ENCODE data around the gene OR52B6. TPM values are rescaled to one million over a fixed set of nuclear protein-coding genes. Genes with fewer than 3 reads are reported as not detected.

Gene OR52B6
- total RNA-seq, 1 experiment from 2014 or later: not detected

GRCh38 chr11:5608808-5609207 is 28.1 kb downstream of the OR52B6 start:
- H3K4me1 Mint-ChIP-seq: no peaks in the 10 kb centered on the region
- TF ChIP-seq FOXK1 (CRISPR knock-in tag; IDR thresholded peaks at IDR 0.05) (no peak), AFF4 (CRISPR knock-in tag; IDR thresholded peaks at IDR 0.05; ENCODE audit: borderline replicate concordance) (no peak), PRDM15 (CRISPR knock-in tag; IDR thresholded peaks at IDR 0.05) (no peak), E2F5 (CRISPR knock-in tag; IDR thresholded peaks at IDR 0.05) (no peak), FOXP1 (CRISPR knock-in tag; IDR thresholded peaks at IDR 0.05; ENCODE audit: borderline replicate concordance) (no peak), SMAD3 (CRISPR knock-in tag; IDR thresholded peaks at IDR 0.05; ENCODE audit: borderline replicate concordance) (no peak), TCF7 (CRISPR knock-in tag; IDR thresholded peaks at IDR 0.05; ENCODE audit: low read depth) (no peak), USF2 (CRISPR knock-in tag; IDR thresholded peaks at IDR 0.05) (no peak), NR1H2 (CRISPR knock-in tag; IDR thresholded peaks at IDR 0.05) (no peak), ZNF423 (CRISPR knock-in tag; IDR thresholded peaks at IDR 0.05) (no peak), CTCF (IDR thresholded peaks at IDR 0.05) (no peak), ZBTB43 (CRISPR knock-in tag; IDR thresholded peaks at IDR 0.05) (no peak), E2F4 (CRISPR knock-in tag; IDR thresholded peaks at IDR 0.05; ENCODE audit: borderline replicate concordance, low read depth) (no peak), JUN (CRISPR knock-in tag; IDR thresholded peaks at IDR 0.05) (no peak), NR2C2 (CRISPR knock-in tag; IDR thresholded peaks at IDR 0.05) (no peak), ZSCAN18 (CRISPR knock-in tag; IDR thresholded peaks at IDR 0.05) (no peak), CDX4 (CRISPR knock-in tag; IDR thresholded peaks at IDR 0.05; ENCODE audit: borderline replicate concordance) (no peak), KAT7 (CRISPR knock-in tag; IDR thresholded peaks at IDR 0.05; ENCODE audit: borderline replicate concordance) (no peak), ZNF416 (CRISPR knock-in tag; IDR thresholded peaks at IDR 0.05) (no peak), USF1 (CRISPR knock-in tag; IDR thresholded peaks at IDR 0.05) (no peak)
- POLR2A ChIA-PET: no interaction called here
- no peak overlapping the region for H3K4me3 Mint-ChIP-seq
- CTCF ChIA-PET: no interaction called here
- H3K27me3 Mint-ChIP-seq (ENCODE audit: low read depth): no peaks in the 10 kb centered on the region
- H3K36me3 Mint-ChIP-seq: peaks cover 78% of the 10 kb centered on the region
- no peaks in the 10 kb centered on the region for H3K9me3 Mint-ChIP-seq
- no peak overlapping the region for H3K27ac Mint-ChIP-seq
- DNase-seq (ENCODE audit: low spot score) (no peak), ATAC-seq (no peak)
